Muscle of arm (tissue), 14 donors: Measurements from ENCODE around the gene GRB2. TPM values are rescaled to one million over a fixed set of nuclear protein-coding genes. Genes with fewer than 3 reads are reported as not detected.
"Not testable (repeated sequence)": the region's sequence is repeated elsewhere in the genome, so short reads cannot be mapped to it uniquely, and the experiment has no call there.

Experiments
- DNase-seq: peaks from one replicate; pipeline ENCODE4 v3.0.0-alpha.2; 2013
- long read RNA-seq, 11 donors: transcript quantifications; one replicate each; lab custom pipeline, GENCODE V29; 2026
- polyA plus RNA-seq, 12 donors: library from polyadenylated mRNA; unstranded; fragments of 120-200 nt; gene quantifications; one replicate each; pipeline ENCODE4 v1.2.1, GENCODE V29; 2013; ENCODE audit not compliant: insufficient read length in 12 of 12

GRB2 gene
- 100 to 1,000 TPM; 114 to 448 (median 175) TPM for polyA plus RNA-seq
- long read RNA-seq, donor 1, transcript GRB2-202 (6 exons, 3,248 nt): major isoform, 16 of 41 reads
- long read RNA-seq, donor 1, transcript GRB2-205 (5 exons, 3,182 nt): minor isoform, 12 of 41 reads
- long read RNA-seq, donor 1, partial matches to known transcripts: 13 of 41 reads
- long read RNA-seq, donor 1, other reads (novel, unspliced or antisense): 0 of 41 reads
- long read RNA-seq, donor 2, transcript GRB2-205 (5 exons, 3,182 nt): major isoform, 69 of 121 reads
- long read RNA-seq, donor 2, transcript GRB2-202 (6 exons, 3,248 nt): minor isoform, 25 of 121 reads
- long read RNA-seq, donor 2, partial matches to known transcripts: 26 of 121 reads
- long read RNA-seq, donor 2, other reads (novel, unspliced or antisense): 0 of 121 reads
- long read RNA-seq, donor 3, transcript GRB2-205 (5 exons, 3,182 nt): major isoform, 23 of 63 reads
- long read RNA-seq, donor 3, transcript GRB2-202 (6 exons, 3,248 nt): minor isoform, 17 of 63 reads
- long read RNA-seq, donor 3, partial matches to known transcripts: 16 of 63 reads
- long read RNA-seq, donor 3, other reads (novel, unspliced or antisense): 6 of 63 reads
- long read RNA-seq, donor 4, transcript GRB2-202 (6 exons, 3,248 nt): minor isoform, 8 of 26 reads
- long read RNA-seq, donor 4, transcript GRB2-205 (5 exons, 3,182 nt): major isoform, 17 of 26 reads
- long read RNA-seq, donor 4, partial matches to known transcripts: 0 of 26 reads
- long read RNA-seq, donor 4, other reads (novel, unspliced or antisense): 0 of 26 reads
- long read RNA-seq, donor 5, transcript GRB2-205 (5 exons, 3,182 nt): major isoform, 116 of 214 reads
- long read RNA-seq, donor 5, transcript GRB2-202 (6 exons, 3,248 nt): minor isoform, 37 of 214 reads
- long read RNA-seq, donor 5, partial matches to known transcripts: 57 of 214 reads
- long read RNA-seq, donor 5, other reads (novel, unspliced or antisense): 0 of 214 reads
- long read RNA-seq, donor 6, transcript GRB2-202 (6 exons, 3,248 nt): minor isoform, 11 of 130 reads
- long read RNA-seq, donor 6, transcript GRB2-205 (5 exons, 3,182 nt): major isoform, 28 of 130 reads
- long read RNA-seq, donor 6, partial matches to known transcripts: 91 of 130 reads
- long read RNA-seq, donor 6, other reads (novel, unspliced or antisense): 0 of 130 reads
- long read RNA-seq, donor 7, transcript GRB2-205 (5 exons, 3,182 nt): major isoform, 21 of 41 reads
- long read RNA-seq, donor 7, transcript GRB2-202 (6 exons, 3,248 nt): minor isoform, 9 of 41 reads
- long read RNA-seq, donor 7, partial matches to known transcripts: 11 of 41 reads
- long read RNA-seq, donor 7, other reads (novel, unspliced or antisense): 0 of 41 reads
- long read RNA-seq, donor 8, transcript GRB2-202 (6 exons, 3,248 nt): minor isoform, 23 of 349 reads
- long read RNA-seq, donor 8, transcript GRB2-205 (5 exons, 3,182 nt): major isoform, 67 of 349 reads
- long read RNA-seq, donor 8, partial matches to known transcripts: 257 of 349 reads
- long read RNA-seq, donor 8, other reads (novel, unspliced or antisense): 0 of 349 reads
- long read RNA-seq, donor 9, transcript GRB2-202 (6 exons, 3,248 nt): minor isoform, 14 of 51 reads
- long read RNA-seq, donor 9, transcript GRB2-205 (5 exons, 3,182 nt): major isoform, 22 of 51 reads
- long read RNA-seq, donor 9, partial matches to known transcripts: 15 of 51 reads
- long read RNA-seq, donor 9, other reads (novel, unspliced or antisense): 0 of 51 reads
- long read RNA-seq, donor 10, transcript GRB2-202 (6 exons, 3,248 nt): minor isoform, 25 of 106 reads
- long read RNA-seq, donor 10, transcript GRB2-205 (5 exons, 3,182 nt): major isoform, 52 of 106 reads
- long read RNA-seq, donor 10, partial matches to known transcripts: 27 of 106 reads
- long read RNA-seq, donor 10, other reads (novel, unspliced or antisense): 0 of 106 reads
- long read RNA-seq, donor 11, transcript GRB2-202 (6 exons, 3,248 nt): minor isoform, 25 of 101 reads
- long read RNA-seq, donor 11, transcript GRB2-205 (5 exons, 3,182 nt): major isoform, 54 of 101 reads
- long read RNA-seq, donor 11, partial matches to known transcripts: 20 of 101 reads
- long read RNA-seq, donor 11, other reads (novel, unspliced or antisense): 0 of 101 reads

DNA sequence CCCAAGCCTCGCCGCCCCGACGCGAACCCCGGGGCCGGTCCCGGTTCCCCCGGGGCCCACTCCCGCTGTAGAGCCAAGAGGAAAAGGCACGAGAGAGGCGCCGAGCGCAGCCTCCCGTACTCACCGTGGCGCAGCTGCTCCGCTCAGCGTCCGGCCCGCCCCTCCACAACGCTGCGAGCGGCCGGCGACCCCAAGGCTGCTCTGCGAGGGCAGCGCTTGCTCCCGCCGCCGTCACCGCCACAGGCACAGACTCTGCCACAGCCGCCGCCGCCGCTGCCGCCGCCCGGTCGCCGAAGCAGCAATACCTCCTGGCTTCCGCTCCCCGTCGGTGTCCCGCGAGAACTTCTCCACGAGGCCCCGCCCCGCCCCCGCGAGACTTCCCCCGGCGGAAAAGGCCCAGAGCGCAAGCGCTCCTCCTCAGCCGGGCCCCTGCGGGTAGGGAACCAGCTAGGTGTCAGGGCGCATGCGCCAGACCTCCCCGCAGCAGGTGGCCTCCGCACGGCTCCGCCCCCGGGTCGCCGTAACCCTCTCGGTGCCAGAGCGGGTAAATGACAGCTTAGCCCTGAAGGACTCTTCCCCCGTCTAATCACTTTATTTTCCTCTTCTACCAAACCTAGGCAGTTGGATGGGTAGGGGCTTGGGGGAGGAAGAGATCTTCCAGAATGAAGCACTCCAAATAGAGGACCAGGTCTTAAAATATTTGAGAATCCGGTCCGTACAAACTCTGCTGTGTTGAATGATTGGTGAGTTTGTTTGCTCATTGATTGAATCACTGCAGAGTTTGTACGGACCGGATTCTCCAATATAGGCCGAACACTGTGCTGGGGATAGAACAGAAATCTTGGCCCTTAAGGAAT is at the start of gene GRB2:
Gene GRB2, minus strand, starts transcription at position 314 of the 857 bp plus-strand sequence. CDS start 12,050 bp downstream, outside the sequence.
- peak; percentile 98 for DNase-seq

DNA sequence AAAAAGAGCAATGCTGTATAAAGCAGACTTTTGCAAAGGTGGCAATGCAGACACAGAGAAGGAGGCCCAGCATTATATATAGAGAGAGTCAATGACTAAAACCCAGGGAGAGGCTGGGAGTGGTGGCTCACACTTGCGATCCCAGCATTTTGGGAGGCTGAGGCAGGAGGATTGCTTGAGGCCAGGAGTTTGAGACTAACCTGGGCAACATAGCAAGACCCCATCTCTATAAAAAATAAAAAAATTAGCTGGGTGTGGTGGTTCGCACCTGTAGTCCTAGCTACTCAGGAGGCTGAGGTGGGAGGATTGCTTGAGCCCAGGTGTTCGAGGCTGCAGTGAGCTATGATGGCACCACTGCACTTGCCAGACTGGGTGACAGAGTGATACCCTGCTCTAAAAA is 49.2 kb upstream of the GRB2 start:
- not testable (repeated sequence) for DNase-seq

DNA sequence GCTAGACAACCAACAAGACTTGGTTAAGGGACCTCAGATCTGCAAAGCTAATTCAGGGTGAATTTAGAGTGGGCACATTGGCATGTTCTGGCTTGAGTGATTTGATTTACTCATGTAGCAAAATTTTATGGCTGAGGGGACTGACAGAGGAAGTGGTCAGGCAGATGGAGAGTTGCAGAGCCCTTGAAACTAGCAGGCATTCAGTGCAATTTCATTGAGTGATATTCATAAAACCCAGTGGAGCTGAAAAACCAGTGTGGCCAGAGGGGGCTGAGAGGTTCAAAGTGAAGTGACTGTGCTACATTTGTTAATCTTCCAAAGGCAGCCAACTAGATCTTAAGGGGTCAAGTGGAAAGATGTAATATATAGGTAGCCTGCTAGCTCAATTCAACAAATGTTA is 48.7 kb upstream of the GRB2 start:
- DNase-seq: no peak

DNA sequence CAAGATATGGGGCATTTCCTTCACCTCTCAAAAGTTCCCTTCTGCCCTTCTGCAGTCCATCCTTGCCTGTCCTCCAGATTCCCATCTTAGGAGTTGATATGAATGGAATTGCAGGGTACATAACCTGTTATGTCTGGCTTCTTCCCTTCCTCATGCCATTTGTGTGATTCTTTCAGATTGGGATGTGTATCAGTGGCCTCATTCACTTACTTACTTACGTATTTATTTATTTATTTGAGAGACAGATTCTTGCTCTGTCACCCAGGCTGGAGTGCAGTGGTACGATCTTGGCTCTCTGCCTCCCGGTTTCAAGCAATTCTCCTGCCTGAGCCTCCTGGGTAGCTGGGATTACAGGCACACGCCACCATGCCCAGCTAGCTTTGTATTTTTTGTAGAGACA is 44.8 kb upstream of the GRB2 start:
- DNase-seq: no peak

DNA sequence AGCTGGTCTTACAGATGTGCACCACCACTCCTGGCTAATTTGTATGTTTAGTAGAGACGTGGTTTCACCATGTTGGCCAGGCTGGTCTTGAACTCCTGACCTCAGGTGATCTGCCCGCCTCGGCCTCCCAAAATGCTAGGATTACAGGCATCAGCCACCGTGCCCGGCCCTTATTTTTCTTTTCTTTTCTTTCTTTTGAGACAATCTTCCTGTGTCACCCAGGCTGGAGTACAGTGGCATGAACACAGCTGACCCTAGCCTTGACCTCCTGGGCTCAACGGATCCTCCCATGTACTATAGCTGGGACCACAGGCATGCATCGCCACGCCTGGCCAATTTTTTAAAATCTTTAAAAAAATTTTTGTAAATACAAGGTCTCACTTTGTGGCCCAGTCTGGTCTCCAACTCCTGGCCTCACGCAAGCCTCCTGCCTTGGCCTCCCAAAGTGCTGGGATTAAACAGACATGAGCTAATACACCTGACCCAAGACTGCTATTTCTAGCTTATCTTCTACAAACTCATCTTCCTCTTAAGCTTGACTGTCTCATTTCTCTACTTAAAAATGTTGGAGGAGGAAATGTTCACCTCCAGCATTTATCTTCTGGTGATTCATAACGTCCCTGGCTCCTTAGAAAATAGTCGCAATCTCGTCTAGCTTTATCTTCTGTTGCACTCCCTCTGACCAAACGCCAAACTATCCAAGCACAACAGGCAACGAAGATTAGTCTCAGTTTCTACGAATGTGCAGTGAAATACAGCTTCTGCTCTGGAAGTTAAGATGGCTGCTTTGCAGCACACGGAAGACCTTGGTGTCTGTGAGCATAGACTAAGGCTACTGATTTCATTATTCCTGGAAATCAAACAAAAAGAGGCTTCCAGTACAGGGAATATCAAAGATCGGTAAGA is 42.7 kb upstream of the GRB2 start:
- no peak for DNase-seq

DNA sequence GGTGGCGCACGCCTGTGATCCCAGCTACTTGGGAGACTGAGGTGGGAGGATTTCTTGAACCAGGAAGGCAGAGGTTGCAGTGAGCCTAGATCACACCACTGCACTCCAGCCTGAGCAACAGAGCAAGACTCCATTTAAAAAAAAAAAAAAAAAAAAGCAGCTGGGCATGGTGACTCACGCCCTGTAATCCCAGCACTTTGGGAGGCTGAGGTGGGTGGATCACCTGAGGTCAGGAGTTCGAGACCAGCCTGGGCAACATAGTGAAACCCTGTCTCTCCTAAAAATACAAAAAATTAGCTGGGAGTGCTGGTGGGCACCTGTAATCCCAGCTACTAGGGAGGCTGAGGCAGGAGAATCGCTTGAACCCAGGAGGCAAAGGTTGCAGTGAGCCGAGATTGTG is 40.4 kb upstream of the GRB2 start:
- DNase-seq: not testable (repeated sequence)

DNA sequence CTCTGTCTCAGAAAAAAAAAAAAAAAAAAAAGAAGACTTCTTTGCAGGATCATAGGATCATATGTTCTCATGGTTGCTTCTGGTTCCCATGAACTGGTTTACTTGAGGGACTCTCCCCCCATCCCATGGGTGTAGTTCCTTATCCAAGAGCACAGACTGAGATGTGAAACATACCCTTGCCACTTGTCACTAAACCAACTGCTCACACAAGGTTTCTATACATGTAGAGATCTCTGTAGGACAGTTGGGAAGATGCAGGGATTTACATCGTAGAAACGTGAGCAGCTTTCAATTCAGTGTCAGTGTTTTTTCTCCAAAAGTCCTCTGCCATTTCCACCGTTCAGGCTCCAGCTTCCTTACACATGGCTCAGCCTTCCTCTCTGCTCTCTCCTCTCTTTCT is 39.8 kb upstream of the GRB2 start:
- DNase-seq: no peak

DNA sequence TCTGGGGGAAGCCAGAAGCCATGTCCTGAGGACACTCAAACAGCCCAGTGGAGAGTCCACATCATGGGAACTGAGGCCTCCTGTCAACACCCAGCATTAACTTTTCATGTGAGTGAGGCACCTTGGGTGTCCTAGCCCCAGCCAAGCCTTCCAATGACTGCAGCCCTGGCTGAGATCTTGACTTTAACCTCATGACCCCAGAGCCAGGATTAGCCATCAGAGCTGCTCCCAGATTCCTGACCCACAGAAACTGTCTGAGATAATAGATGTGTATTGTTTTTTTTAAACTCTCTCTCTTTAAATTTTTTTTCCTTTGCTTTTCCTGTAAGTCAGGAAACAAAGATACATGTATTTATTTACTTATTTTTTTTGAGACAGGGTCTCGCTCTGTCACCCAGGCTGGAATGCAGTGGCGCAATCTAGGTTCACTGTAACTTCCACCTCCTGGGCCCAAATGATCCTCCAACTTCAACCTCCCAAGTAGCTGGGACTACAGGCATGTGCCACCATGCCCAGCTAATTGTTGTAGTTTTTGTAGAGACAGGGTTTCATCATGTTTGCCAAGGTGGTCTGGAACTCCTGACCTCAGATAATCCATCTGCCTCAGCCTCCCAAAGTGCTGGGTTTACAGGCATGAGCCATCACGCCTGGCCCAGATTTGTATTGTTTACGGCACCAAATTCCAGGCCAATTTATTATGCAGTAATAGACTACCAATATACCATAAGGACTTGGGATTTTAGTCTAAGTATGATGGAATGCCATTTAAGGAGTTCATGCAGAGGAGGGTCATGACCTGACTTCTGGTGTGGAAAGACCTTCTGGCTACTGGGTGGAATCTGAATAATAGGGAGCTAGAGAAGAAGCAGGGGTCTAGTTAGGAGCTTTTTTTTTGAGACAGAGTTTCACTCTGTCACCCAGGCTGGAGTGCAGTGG is 37.0 kb upstream of the GRB2 start:
- DNase-seq: no peak

DNA sequence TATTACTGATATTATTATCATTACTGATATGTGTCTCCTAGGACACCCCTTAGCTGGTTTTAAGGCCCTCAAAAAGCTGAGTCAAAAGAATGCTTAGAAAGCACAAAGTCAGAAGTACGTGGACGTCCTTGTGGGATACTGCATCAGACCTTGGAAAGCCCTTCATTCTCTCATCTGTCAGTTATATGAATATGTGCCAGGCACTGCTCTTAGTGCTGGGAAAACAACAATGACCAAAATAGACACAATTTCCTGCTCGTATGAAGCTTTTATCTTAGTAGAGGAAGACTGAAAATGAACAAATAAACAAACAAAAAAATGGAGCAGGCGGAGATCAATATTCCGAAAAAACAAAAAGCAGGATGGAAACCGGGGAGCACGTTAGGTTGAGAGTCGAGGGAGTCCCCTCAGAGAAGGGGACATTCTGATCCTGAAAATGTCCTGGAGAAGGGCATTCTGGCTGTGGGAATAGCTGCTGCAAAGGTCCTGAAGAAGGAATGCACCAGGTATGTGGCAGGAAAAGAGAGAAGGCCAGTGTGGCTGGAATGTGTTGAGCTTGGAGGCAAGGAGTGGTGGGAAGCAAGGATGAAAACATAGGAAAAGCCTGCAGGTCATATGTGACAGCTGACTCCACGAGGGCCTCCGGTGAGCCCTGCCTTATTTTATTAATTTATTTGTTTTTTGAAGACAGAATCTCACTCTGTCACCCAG is 35.4 kb upstream of the GRB2 start:
- DNase-seq: peak; percentile 72

DNA sequence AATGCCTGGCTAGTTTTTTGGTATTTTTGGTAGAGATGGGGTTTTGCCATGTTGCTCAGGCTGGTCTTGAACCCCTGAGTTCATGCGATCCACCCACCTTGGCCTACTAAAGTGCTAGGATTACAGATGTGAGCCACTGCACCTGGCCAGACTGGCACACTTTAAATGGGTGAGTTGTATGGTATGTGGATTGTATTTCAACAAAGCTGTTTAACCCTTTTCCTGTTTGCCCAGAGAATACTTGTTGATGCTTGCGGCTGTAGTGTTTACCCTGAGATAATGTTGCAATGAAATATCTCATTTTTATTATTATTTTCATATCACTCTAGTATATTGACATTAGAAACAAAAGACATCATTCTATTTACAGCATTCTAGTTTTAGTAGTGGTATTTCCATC is 33.8 kb upstream of the GRB2 start:
- DNase-seq: no peak

DNA sequence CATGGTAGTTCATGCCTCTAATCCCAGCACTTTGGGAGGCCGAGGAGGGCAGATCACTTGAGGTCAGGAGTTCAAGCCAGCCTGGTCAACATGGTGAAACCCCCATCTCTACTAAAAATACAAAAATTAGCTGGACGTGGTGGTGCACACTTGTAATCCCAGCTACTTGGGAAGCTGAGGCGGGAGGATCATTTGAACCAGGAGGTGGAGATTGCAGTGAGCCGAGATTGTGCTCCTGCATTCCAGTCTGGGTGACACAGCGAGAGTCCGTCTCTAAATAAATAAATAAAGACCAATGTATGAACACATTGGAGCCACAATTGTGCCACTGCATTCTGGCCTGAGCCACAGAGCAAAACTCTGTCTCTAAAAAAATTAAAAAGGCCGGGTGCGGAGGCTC is 31.9 kb upstream of the GRB2 start:
- DNase-seq: not testable (repeated sequence)

DNA sequence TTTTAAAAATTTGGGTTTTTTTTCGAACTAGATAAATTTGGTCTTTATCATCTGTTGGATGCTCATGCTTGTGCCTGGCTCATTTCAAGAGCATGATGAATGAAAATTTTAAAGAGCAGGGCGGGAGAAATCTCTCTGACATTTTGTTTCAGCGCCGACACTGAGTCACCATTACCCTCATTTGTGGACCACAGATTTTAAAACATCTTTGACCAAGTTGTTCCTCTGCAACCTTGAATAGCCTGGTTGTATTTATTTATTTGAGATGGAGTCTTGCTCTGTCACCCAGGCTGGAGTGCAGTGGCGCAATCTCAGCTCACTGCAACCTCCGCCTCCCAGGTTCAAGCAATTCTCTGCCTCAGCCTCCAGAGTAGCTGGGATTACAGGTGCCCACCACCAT is 29.0 kb upstream of the GRB2 start:
- not testable (repeated sequence) for DNase-seq

DNA sequence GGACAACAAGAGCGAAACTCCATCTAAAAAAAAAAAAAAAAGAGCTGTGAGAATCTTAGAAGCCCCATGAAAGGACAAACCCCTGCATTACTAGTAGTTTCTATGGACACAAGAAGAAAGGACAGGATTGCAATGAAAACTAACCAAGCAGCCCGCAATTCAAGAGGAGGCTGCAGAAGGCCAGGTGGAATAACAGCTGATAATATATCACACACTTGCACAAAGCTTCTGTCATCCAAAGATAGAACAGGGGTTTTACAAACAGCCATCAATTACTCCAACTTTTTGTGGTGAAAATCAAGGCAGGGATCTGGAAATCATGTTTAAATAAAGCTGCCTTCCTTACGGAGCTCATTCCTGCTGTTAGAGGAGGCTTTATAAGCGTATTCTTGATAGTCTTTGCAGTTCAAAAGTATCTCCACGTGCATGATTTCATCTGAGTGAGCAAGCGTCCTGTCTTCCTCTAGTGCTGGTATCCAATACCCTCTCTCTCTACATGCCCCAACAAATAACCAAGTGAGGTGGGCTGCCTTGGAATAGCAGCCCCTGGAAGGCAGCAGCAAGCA is 27.8 kb upstream of the GRB2 start:
- no peak for DNase-seq

DNA sequence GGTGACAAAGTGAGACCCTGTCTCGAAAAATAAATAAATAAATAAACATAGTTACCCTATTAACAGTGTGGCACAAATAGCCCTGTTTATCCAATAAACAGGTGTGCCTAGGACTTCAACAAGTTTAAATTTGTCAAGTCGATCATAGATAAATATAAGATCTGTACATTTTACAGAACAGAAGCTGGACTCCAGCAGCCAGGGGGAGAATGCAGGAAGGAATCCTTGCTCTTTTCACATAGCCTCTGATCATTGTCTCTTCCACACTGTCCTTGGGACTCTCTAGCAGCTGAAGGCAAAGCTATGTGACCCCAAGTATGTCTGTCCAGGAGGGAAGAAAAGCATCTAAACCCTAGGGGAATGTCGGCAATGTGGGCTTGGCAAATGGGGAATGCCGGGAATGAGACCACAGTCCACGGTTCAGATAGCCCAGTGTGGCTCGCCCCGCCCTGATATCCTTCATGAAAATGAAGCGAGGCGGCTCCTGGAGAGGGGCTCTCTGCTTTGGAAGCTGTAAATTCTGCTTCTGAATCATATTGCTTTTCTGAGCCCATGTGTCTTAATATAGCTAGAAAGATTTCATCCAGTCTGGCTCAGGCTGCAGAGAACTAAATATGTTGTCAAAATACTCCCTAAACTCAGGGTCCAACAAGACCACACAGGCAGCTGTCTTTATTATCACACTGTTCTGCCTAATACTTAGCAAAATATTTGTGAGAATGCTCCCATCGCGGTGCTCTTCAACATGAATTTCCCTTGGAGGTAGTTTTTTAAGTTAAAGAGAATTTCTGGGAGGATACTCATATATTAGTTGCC is 24.9 kb upstream of the GRB2 start:
- DNase-seq: peak; percentile 26
